HepG2 (cell line): ENCODE data around the gene TUBG1. TPM values are rescaled to one million over a fixed set of nuclear protein-coding genes. Genes with fewer than 3 reads are reported as not detected.
A peak's percentile ranks its signal among the peaks of the same experiment; 100 is the strongest.

Experiments used
- CREB3 ChIP-seq: sonication (generic); formaldehyde crosslinking; IDR thresholded peaks from 2 replicates; pipeline ENCODE4 v1.5.0; 2020; ENCODE audit warnings: missing genetic modification reagents
- E2F5 ChIP-seq: sonication (generic); formaldehyde crosslinking; conservative IDR thresholded peaks from 2 replicates; pipeline ENCODE4 v1.4.0; 2020; ENCODE audit warnings: missing genetic modification reagents
- FOXP4 ChIP-seq: sonication (generic); formaldehyde crosslinking; IDR thresholded peaks from 2 replicates; pipeline ENCODE4 v1.4.0; 2020; ENCODE audit warnings: missing genetic modification reagents
- GPN1 ChIP-seq: sonication (generic); formaldehyde crosslinking; IDR thresholded peaks from 2 replicates; pipeline ENCODE4 v1.5.1; 2020; ENCODE audit warnings: missing genetic modification reagents, borderline replicate concordance
- GTF3A ChIP-seq: sonication (generic); formaldehyde crosslinking; conservative IDR thresholded peaks from 2 replicates; pipeline ENCODE4 v1.4.0; 2020; ENCODE audit warnings: mild to moderate bottlenecking, missing genetic modification reagents
- HNF1A ChIP-seq, 2 experiments: sonication (generic) in 1 of 2; formaldehyde crosslinking in 1 of 2; IDR thresholded peaks; 2 replicates each; pipeline versions ENCODE4 v1.4.0 to v1.6.1; 2016 to 2020; ENCODE audit warnings: borderline replicate concordance in 1 of 2, low read depth in 1 of 2, mild to moderate bottlenecking in 1 of 2, missing genetic modification reagents in 1 of 2
- HNRNPL ChIP-seq: fragments of 200-400 bp; formaldehyde crosslinking; IDR thresholded peaks from 2 replicates; pipeline ENCODE4 v1.6.1; 2017; ENCODE audit warnings: mild to moderate bottlenecking, low read depth, low read length
- MAX ChIP-seq: IDR thresholded peaks from 2 replicates; pipeline ENCODE4 v1.6.1; 2012; ENCODE audit warnings: inconsistent platforms
- NFATC3 ChIP-seq: sonication (generic); formaldehyde crosslinking; IDR thresholded peaks from 2 replicates; pipeline ENCODE4 v1.5.1; 2020; ENCODE audit warnings: mild to moderate bottlenecking, missing genetic modification reagents
- NFE2L2 ChIP-seq: fragments of 150-350 bp; IDR thresholded peaks from 2 replicates; pipeline ENCODE4 v1.6.1; 2014; ENCODE audit warnings: low read length
- SAFB2 ChIP-seq: sonication (generic); formaldehyde crosslinking; IDR thresholded peaks from 2 replicates; pipeline ENCODE4 v1.5.1; 2020; ENCODE audit warnings: missing genetic modification reagents, low read depth, mild to moderate bottlenecking, borderline replicate concordance
- TFDP2 ChIP-seq: sonication (generic); formaldehyde crosslinking; IDR thresholded peaks from 2 replicates; pipeline ENCODE4 v1.4.0; 2020; ENCODE audit warnings: missing genetic modification reagents
- ZBTB7A ChIP-seq: sonication (generic); formaldehyde crosslinking; IDR thresholded peaks from 2 replicates; pipeline ENCODE4 v1.8.0; 2022; ENCODE audit warnings: mild to moderate bottlenecking, missing genetic modification reagents
- ZNF576 ChIP-seq: sonication (generic); formaldehyde crosslinking; IDR thresholded peaks from 2 replicates; pipeline ENCODE4 v1.4.0; 2020; ENCODE audit warnings: mild to moderate bottlenecking, missing genetic modification reagents
- polyA plus RNA-seq, 8 experiments: library from polyadenylated mRNA; depleted of rRNA in 3 of 8; stranded (reverse) in 7 of 8; unstranded in 1 of 8; fragments of >200 nt; fragmentation: Illumina TruSeq in 4 of 8; extraction: Trizol in 4 of 8; gene quantifications; 2 replicates each; pipeline versions ENCODE4 v1.2.1 to v1.2.3, GENCODE V29; 2011 to 2016; ENCODE audit warnings: low read depth in 4 of 8, missing spikeins in 1 of 8, mixed read lengths in 1 of 8; ENCODE audit not compliant: insufficient read depth in 1 of 8
- total RNA-seq, 5 experiments: library from RNA; depleted of rRNA; stranded (reverse); fragments of >200 nt; fragmentation: Illumina TruSeq; extraction: Trizol; gene quantifications; 2 replicates each; pipeline ENCODE4 v1.2.3, GENCODE V29; 2016; ENCODE audit warnings: low read depth in 1 of 5

TUBG1 gene
- total and polyA plus RNA-seq, 2 of the 13 experiments (the other 11 are each of a cell fraction or from before 2014, with no cell fraction given): 74.1 to 137 TPM

- TF ChIP-seq HNF1A (IDR thresholded peaks at IDR 0.05; ENCODE audit: low read depth) (no peak), HNF1A (CRISPR knock-in tag; IDR thresholded peaks at IDR 0.05; ENCODE audit: borderline replicate concordance) (no peak), ZBTB7A (no peak), HNRNPL (0 out of 2 replicates have a peak, but pooled peaks have one; percentile 36), E2F5 (CRISPR knock-in tag) (no peak), GTF3A (no peak), GPN1 (CRISPR knock-in tag) (no peak), SAFB2 (CRISPR knock-in tag) (no peak), ZNF576 (CRISPR knock-in tag) (0 out of 2 replicates have a peak, but pooled peaks have one; percentile 0), NFATC3 (CRISPR knock-in tag) (no peak), FOXP4 (CRISPR knock-in tag) (no peak), NFE2L2 (no peak), CREB3 (CRISPR knock-in tag) (no peak), TFDP2 (CRISPR knock-in tag) (no peak), MAX (no peak)
These were observed 45.9 kb upstream of the TUBG1 start (continued) for GRCh38 chr17:42563543-42563942.
